Head of caudate nucleus (tissue), 42 donors: ENCODE results near the gene LDAF1.
"Not testable (repeated sequence)": the region's sequence is repeated elsewhere in the genome, so short reads cannot be mapped to it uniquely, and the experiment has no call there.

ENCODE experiments used
- DNase-seq, 42 donors: peaks; one replicate each; pipeline versions ENCODE4 v3.0.0 to v3.0.0-alpha.2; 2020 to 2021; ENCODE audit warnings: mixed read lengths in 7 of 42
- intact Hi-C: fragments of 100-400 bp; cut with DNase I; formaldehyde crosslinking; loops from one replicate; pipeline ENCODE4 v1.15.0; 2022

LDAF1 gene

GRCh38 chr16:21159281-21159951 is 942 bp downstream of the LDAF1 start:
- intact Hi-C loops = loop anchor here (10.0 kb wide), 1 partner anchor 145 kb away; no protein-coding TSS in a partner anchor
- peak in 26 of 42 donors; percentile 6 to 49 (median 21) for DNase-seq

GRCh38 chr16:21160276-21160675 is 1.8 kb downstream of the LDAF1 start:
- intact Hi-C loops = no loop called here
- no peak for DNase-seq

- intact Hi-C loops = no loop called here
- no peak for DNase-seq
Measured at GRCh38 chr16:21161211-21161610, 2.7 kb downstream of the LDAF1 start.

- no peak for DNase-seq
Measured at GRCh38 chr16:21162661-21163151, 4.2 kb downstream of the LDAF1 start.

GRCh38 chr16:21163576-21163975 is 5.1 kb downstream of the LDAF1 start:
- intact Hi-C loops = no loop called here
- DNase-seq = no peak

More at GRCh38 chr16:21162661-21163151, 4.2 kb downstream of the LDAF1 start:
- intact Hi-C loops = no loop called here

- DNase-seq = peak in 36 of 42 donors; percentile 10 to 83 (median 51)
- intact Hi-C loops = no loop called here
Measured at GRCh38 chr16:21164521-21165168, 6.2 kb downstream of the LDAF1 start.

GRCh38 chr16:21166561-21166961 is 8.1 kb downstream of the LDAF1 start:
- intact Hi-C loops = no loop called here

GRCh38 chr16:21167360-21167759 is 8.9 kb downstream of the LDAF1 start:
- intact Hi-C loops = no loop called here
- no peak for DNase-seq

More at GRCh38 chr16:21166561-21166961, 8.1 kb downstream of the LDAF1 start:
- no peak for DNase-seq

- no peak for DNase-seq
- intact Hi-C loops = no loop called here
Measured at GRCh38 chr16:21167929-21168602, 9.6 kb downstream of the LDAF1 start.

- intact Hi-C loops = no loop called here
- DNase-seq = no peak
Measured at GRCh38 chr16:21169249-21169981, 10.9 kb downstream of the LDAF1 start.

- intact Hi-C loops, DNase-seq: not testable (repeated sequence)
Measured at GRCh38 chr16:21170116-21170515, 11.6 kb downstream of the LDAF1 start.

- intact Hi-C loops = no loop called here
Measured at GRCh38 chr16:21172650-21173049, 14.2 kb downstream of the LDAF1 start.

GRCh38 chr16:21175397-21175796 is 16.9 kb downstream of the LDAF1 start:
- intact Hi-C loops = no loop called here
- no peak for DNase-seq

More at GRCh38 chr16:21172650-21173049, 14.2 kb downstream of the LDAF1 start:
- DNase-seq = no peak

- intact Hi-C loops = no loop called here
- DNase-seq = no peak
Measured at GRCh38 chr16:21179126-21179982, 20.9 kb downstream of the LDAF1 start.

- intact Hi-C loops = loop anchor here (10.0 kb wide), 1 partner anchor 125 kb away; no protein-coding TSS in a partner anchor
- no peak for DNase-seq
Measured at GRCh38 chr16:21179983-21180365, 21.5 kb downstream of the LDAF1 start.

- intact Hi-C loops = loop anchor here (10.0 kb wide), 1 partner anchor 121 kb away; no protein-coding TSS in a partner anchor
- no peak for DNase-seq
Measured at GRCh38 chr16:21183995-21184394, 25.5 kb downstream of the LDAF1 start.

GRCh38 chr16:21184834-21185233 is 26.4 kb downstream of the LDAF1 start:
- no peak for DNase-seq
- intact Hi-C loops = loop anchor here (10.0 kb wide), 1 partner anchor 120 kb away; no protein-coding TSS in a partner anchor
